Cardiac fibroblast (primary cell): ENCODE measurements around the gene UST.

Experiments
- DNase-seq, 2 donors: peaks; one replicate each; pipeline versions ENCODE4 v3.0.0 to v3.0.0-alpha.2; 2010; ENCODE audit warnings: low read depth in 2 of 2
- H3K4me3 ChIP-seq, 2 donors: replicated peaks in 1 of 2; 1 replicate in 1 of 2; 2 replicates in 1 of 2; pipeline ENCODE4 v1.5.1; 2011; ENCODE audit warnings: low read depth in 2 of 2, low read length in 2 of 2, mild to moderate bottlenecking in 2 of 2, moderate library complexity in 1 of 2
- TF ChIP-seq, protein P1 (sequence below): IDR thresholded peaks from one replicate; pipeline ENCODE4 v1.5.1; 2011; ENCODE audit warnings: low read depth, mild to moderate bottlenecking, low read length, inconsistent platforms

Gene UST

DNA sequence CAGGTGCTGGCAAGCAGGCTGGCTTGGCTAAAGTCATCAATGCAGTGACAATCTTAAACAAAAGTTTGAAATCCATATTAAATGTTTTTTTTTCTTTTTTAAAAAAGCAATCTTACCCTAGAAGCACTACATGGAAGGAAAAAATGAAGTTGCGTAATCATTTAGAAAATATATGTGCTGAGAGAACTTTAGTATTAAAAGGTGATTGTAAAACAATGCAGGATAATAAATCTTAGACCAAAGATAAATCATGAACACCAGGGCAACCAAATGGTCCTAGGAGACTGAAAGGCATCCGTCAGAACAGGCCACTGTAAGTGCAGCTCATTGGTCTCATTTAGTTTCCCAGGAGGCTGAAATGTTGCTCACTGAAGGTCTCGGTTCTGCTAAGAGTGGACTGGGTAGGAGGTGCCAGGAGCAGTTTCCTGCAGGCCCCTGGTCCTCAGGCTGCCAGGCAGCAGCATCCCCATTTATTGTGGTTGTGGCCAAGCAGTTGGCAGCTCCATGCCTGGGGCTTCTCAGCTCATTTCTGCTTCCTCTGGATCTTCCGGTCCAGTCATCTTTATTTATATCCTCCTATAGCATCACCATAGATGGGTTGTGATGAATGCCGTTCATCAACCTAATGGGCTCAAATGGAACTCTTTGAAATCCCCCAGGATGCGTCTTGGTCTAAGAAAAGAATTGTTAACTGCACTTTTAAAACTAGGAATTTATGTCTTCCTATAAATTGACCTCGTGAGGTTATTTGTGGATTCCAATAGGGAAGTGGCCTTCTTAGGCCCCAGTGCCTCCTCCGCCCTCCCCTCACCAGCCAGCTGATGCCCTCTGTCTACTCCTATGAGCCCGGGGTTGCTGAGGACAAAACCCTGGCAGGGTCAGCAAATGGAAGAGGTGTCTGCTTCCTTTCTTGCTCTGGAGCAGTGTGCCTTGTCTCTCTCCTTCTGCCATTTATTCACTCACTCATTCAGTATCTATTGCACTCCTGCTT, 269.0 kb downstream of the UST start:
- TF ChIP-seq, protein P1, sequence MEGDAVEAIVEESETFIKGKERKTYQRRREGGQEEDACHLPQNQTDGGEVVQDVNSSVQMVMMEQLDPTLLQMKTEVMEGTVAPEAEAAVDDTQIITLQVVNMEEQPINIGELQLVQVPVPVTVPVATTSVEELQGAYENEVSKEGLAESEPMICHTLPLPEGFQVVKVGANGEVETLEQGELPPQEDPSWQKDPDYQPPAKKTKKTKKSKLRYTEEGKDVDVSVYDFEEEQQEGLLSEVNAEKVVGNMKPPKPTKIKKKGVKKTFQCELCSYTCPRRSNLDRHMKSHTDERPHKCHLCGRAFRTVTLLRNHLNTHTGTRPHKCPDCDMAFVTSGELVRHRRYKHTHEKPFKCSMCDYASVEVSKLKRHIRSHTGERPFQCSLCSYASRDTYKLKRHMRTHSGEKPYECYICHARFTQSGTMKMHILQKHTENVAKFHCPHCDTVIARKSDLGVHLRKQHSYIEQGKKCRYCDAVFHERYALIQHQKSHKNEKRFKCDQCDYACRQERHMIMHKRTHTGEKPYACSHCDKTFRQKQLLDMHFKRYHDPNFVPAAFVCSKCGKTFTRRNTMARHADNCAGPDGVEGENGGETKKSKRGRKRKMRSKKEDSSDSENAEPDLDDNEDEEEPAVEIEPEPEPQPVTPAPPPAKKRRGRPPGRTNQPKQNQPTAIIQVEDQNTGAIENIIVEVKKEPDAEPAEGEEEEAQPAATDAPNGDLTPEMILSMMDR: no peak
- no peak overlapping the region for H3K4me3 ChIP-seq
- DNase-seq: no peak

DNA sequence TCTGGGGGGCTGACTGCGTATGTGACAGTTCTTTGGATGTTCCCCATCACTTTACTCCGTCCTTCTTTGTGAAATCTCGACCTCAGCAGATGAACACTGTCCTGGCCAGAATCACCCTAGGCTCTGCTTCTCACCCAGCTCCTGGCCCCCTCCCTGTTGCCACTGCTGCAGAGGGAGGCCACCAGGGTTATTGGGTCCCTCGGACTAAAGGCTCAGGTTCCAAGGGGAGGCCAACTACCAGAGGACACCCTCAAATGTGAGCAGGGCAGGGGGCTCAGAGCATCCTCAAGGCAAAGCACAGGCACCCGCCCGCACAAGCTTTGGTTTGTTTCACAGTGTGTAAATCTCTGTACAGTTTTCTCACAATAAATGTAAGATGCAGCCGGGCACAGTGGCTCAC, 269.9 kb downstream of the UST start:
- no peak for DNase-seq
- no peak overlapping the region for H3K4me3 ChIP-seq
- TF ChIP-seq, protein P1: no peak

DNA sequence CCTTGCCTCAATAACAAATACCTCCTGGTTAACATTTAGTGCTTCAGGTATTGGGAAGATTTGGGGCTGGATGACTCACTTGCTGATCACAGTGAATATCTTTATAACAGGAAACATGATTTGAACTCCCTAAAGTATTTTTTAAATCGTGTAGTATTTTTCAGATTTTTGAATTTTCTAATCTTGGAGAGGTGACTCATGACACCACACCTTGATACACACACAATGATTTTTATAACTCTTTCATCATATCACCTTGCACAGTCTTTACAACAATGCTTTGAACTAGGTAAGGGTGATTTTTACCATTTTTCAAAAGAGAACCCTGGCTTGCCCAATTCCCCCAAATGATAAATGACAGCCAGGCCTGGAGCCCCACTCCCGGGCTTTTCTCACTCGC, 273.5 kb downstream of the UST start:
- no peak for DNase-seq
- TF ChIP-seq, protein P1: no peak
- no peak overlapping the region for H3K4me3 ChIP-seq

DNA sequence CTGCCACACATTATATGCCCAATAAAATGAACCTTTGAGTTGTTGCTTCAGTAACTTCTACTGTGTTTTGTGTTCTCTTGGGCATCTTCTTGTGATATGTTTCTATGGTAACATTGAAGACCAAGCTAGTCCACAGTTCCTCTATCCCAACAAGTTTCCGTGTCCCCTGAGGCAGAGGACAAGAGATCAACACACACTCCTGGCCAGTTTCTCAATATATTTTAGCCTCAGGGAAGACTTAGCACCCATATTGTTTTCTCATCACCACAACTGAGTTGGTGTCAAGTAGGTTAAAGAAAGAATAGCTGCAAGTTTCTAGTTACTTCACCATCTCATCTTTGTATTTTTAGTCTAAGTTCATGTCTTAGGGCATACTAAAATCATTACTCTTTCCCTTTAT, 277.5 kb downstream of the UST start:
- TF ChIP-seq, protein P1: no peak
- no peak for DNase-seq
- no peak overlapping the region for H3K4me3 ChIP-seq

DNA sequence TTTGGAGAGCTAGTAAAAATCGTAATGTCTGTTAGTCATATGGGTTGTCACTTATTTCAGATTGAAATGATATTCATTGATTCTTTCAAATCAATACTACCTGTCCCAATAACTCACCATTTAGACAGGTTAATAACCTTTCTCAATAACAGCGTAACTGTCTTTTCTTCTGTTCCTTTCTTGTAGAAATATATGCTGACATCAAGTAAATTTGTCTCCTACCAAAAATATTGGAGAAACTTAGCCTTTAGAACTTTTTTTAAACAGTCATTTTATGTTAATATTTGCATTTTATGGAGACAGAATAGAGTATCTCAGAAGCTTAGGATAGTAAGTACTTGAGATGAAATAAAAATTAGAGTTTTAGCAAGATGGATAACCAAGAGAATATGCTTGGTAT, 278.2 kb downstream of the UST start:
- no peak overlapping the region for H3K4me3 ChIP-seq
- no peak for DNase-seq
- TF ChIP-seq, protein P1: no peak

DNA sequence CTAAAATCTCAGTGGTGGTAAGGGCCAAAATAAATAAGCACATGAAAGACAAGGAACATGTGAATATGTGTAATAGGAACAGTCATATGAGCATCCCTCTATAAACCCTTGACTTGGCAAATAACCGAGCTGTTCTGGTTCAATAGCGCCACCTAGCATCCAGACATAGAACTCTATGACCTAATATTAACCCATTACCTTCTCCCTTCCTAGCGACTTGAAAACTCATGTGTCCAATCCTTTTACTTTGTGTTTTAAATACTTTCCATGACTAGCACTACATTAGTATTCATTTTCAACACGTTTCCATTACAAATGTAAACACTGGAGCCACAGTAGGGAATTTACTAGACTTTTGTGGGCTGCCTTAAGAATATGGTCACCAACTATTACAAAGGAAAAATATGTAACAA, 279.7 kb downstream of the UST start:
- peak; percentile 86 to 96 for DNase-seq
- no peak overlapping the region for H3K4me3 ChIP-seq
- TF ChIP-seq, protein P1: peak; percentile 72
